ENCODE results near the gene IQGAP3. TPM values are rescaled to one million over a fixed set of nuclear protein-coding genes. Genes with fewer than 3 reads are reported as not detected.

Gene IQGAP3
- total and polyA plus RNA-seq, 7 donors: 0.55 to 11.2 (median 0.76) TPM; not detected in 1

- H3K27ac ChIP-seq: peak overlapping the region; percentile 98 to 100 (median 100)
- TF ChIP-seq POLR2A (IDR thresholded peaks at IDR 0.05) (peak in 1 of 2 donors; percentile 28), EP300 (IDR thresholded peaks at IDR 0.05) (peak; percentile 40 to 90 (median 83)), POLR2AphosphoS5 (IDR thresholded peaks at IDR 0.05) (peak; percentile 39 to 80 (median 63)), CTCF (IDR thresholded peaks at IDR 0.05) (no peak)
- DNase-seq: peak; percentile 95
- peak overlapping the region in 2 of 4 donors; percentile 0 to 1 for H3K4me3 ChIP-seq
- 58 to 70% methylated on average over 7 of the region's 7 CpGs for WGBS, 2 donors
- no peaks in the 10 kb centered on the region for H3K36me3 ChIP-seq
- H3K27me3 ChIP-seq: no peaks in the 10 kb centered on the region
- intact Hi-C loops (cut with DNase I): no loop called here
- peaks cover 0 to 87% (median 82%) of the 10 kb centered on the region in 4 donors for H3K4me1 ChIP-seq
- no peaks in the 10 kb centered on the region for H3K9me3 ChIP-seq
Observed at GRCh38 chr1:156508205-156508954, 64.0 kb downstream of the IQGAP3 start.

- no peaks in the 10 kb centered on the region for H3K9me3 ChIP-seq
- 84 to 90% methylated on average over 2 of the region's 2 CpGs for WGBS, 2 donors
- H3K36me3 ChIP-seq: no peaks in the 10 kb centered on the region
- DNase-seq: no peak
- H3K27me3 ChIP-seq: no peaks in the 10 kb centered on the region
- no peak for TF ChIP-seq POLR2AphosphoS5 (IDR thresholded peaks at IDR 0.05)
- no peak for TF ChIP-seq EP300 (IDR thresholded peaks at IDR 0.05)
- no peak for TF ChIP-seq POLR2A (IDR thresholded peaks at IDR 0.05)
- no peak for TF ChIP-seq CTCF (IDR thresholded peaks at IDR 0.05)
- no peak overlapping the region for H3K4me3 ChIP-seq
- peak overlapping the region; percentile 98 to 100 (median 100) for H3K27ac ChIP-seq
- H3K4me1 ChIP-seq: peaks cover 0 to 87% (median 83%) of the 10 kb centered on the region in 4 donors
- intact Hi-C loops (cut with DNase I): no loop called here
Observed at GRCh38 chr1:156506450-156506849, 65.9 kb downstream of the IQGAP3 start.

GRCh38 chr1:156505679-156506298 lies 66.6 kb downstream of the IQGAP3 start:
- peaks cover 0 to 82% (median 77%) of the 10 kb centered on the region in 4 donors for H3K4me1 ChIP-seq
- peak in 1 of 4 donors; percentile 2 for TF ChIP-seq EP300 (IDR thresholded peaks at IDR 0.05)
- no peak for TF ChIP-seq POLR2A (IDR thresholded peaks at IDR 0.05)
- H3K9me3 ChIP-seq: no peaks in the 10 kb centered on the region
- H3K4me3 ChIP-seq: peak overlapping the region in 2 of 4 donors; percentile 36 to 38
- H3K36me3 ChIP-seq: no peaks in the 10 kb centered on the region
- DNase-seq: no peak
- peak overlapping the region; percentile 98 to 100 (median 100) for H3K27ac ChIP-seq
- intact Hi-C loops (cut with DNase I): no loop called here
- H3K27me3 ChIP-seq: no peaks in the 10 kb centered on the region
- 78 to 80% methylated on average over 21 of the region's 21 CpGs for WGBS, 2 donors

- peaks cover 0 to 75% (median 70%) of the 10 kb centered on the region in 4 donors for H3K4me1 ChIP-seq
- H3K36me3 ChIP-seq: no peaks in the 10 kb centered on the region
- H3K9me3 ChIP-seq: no peaks in the 10 kb centered on the region
- TF ChIP-seq POLR2AphosphoS5 (IDR thresholded peaks at IDR 0.05) (peak; percentile 81 to 98 (median 86)), EP300 (IDR thresholded peaks at IDR 0.05) (peak; percentile 96 to 99 (median 98)), POLR2A (IDR thresholded peaks at IDR 0.05) (peak; percentile 50 to 57), CTCF (IDR thresholded peaks at IDR 0.05) (no peak)
- peak overlapping the region; percentile 17 to 38 (median 32) for H3K4me3 ChIP-seq
- peak overlapping the region; percentile 98 to 100 (median 100) for H3K27ac ChIP-seq
- intact Hi-C loops (cut with DNase I): no loop called here
- no peaks in the 10 kb centered on the region for H3K27me3 ChIP-seq
- 6% methylated on average over 45 of the region's 45 CpGs for WGBS, 2 donors
- DNase-seq: peak; percentile 100
Observed at GRCh38 chr1:156504821-156505678, 67.3 kb downstream of the IQGAP3 start.

Data from sigmoid colon (tissue), 7 donors.